ENCODE data around the gene TRIP4. TPM values are rescaled to one million over a fixed set of nuclear protein-coding genes. Genes with fewer than 3 reads are reported as not detected.

TRIP4 gene
- total and polyA plus RNA-seq, 9 of the 15 experiments (the other 6 are each of a cell fraction or from before 2014, with no cell fraction given) = 7.6 to 23.3 (median 16.7) TPM

DNA sequence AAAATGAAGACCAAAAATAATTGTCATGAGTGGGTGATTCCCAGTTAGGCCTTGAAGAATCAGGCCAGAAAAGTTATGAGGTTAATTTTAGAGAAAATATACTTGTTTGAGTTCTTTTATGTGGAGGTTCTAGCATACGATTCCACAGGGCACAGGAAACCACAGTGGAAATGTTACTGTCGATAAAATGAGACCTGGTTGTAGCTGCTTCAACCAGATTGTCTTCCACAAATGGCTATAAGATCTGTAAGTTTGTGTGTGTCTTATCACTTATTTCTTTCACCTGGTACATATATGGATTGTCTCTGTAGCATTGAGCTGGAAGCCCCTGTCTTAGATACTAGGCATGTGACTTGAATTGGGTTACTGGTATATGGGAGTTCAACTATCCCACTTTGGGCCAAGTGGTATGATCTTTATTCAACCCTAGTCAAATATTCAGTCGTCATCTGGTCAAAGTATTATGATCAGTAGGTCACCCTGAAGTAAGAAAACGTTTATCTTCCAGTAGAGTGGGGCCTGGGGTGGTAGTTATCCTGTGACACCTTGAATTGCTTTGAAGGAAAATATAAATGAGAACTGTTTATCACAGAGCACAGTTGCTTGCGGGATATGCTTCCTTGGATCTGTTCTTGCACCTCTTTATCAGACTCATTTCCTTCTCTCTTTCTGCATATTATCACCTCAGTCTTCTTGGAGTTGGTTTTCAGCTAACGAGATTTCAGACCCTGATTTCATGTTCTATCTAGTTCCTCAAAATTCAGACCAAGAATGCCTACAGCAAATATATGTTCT, 51.2 kb downstream of the TRIP4 start (continued):
- TF ChIP-seq, protein P1, sequence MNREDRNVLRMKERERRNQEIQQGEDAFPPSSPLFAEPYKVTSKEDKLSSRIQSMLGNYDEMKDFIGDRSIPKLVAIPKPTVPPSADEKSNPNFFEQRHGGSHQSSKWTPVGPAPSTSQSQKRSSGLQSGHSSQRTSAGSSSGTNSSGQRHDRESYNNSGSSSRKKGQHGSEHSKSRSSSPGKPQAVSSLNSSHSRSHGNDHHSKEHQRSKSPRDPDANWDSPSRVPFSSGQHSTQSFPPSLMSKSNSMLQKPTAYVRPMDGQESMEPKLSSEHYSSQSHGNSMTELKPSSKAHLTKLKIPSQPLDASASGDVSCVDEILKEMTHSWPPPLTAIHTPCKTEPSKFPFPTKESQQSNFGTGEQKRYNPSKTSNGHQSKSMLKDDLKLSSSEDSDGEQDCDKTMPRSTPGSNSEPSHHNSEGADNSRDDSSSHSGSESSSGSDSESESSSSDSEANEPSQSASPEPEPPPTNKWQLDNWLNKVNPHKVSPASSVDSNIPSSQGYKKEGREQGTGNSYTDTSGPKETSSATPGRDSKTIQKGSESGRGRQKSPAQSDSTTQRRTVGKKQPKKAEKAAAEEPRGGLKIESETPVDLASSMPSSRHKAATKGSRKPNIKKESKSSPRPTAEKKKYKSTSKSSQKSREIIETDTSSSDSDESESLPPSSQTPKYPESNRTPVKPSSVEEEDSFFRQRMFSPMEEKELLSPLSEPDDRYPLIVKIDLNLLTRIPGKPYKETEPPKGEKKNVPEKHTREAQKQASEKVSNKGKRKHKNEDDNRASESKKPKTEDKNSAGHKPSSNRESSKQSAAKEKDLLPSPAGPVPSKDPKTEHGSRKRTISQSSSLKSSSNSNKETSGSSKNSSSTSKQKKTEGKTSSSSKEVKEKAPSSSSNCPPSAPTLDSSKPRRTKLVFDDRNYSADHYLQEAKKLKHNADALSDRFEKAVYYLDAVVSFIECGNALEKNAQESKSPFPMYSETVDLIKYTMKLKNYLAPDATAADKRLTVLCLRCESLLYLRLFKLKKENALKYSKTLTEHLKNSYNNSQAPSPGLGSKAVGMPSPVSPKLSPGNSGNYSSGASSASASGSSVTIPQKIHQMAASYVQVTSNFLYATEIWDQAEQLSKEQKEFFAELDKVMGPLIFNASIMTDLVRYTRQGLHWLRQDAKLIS (CRISPR knock-in tag; IDR thresholded peaks at IDR 0.05) = no peak
- TF ChIP-seq, protein P2, sequence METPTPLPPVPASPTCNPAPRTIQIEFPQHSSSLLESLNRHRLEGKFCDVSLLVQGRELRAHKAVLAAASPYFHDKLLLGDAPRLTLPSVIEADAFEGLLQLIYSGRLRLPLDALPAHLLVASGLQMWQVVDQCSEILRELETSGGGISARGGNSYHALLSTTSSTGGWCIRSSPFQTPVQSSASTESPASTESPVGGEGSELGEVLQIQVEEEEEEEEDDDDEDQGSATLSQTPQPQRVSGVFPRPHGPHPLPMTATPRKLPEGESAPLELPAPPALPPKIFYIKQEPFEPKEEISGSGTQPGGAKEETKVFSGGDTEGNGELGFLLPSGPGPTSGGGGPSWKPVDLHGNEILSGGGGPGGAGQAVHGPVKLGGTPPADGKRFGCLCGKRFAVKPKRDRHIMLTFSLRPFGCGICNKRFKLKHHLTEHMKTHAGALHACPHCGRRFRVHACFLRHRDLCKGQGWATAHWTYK (CRISPR knock-in tag; IDR thresholded peaks at IDR 0.05) = peak; percentile 82; the same call in 1 of the 2 replicates
- TF ChIP-seq ZNF668 (CRISPR knock-in tag; IDR thresholded peaks at IDR 0.05) (no peak), PHB (CRISPR knock-in tag; IDR thresholded peaks at IDR 0.05) (no peak), ESRRA (IDR thresholded peaks at IDR 0.05; ENCODE audit: borderline replicate concordance, low read depth) (peak; percentile 87), ZFP36 (IDR thresholded peaks at IDR 0.05; ENCODE audit: low read depth, low read length, partially characterized antibody) (no peak), HDAC2 (IDR thresholded peaks at IDR 0.05) (peak; percentile 98), BRD4 (IDR thresholded peaks at IDR 0.05) (no peak), MEIS2 (IDR thresholded peaks at IDR 0.05; ENCODE audit: partially characterized antibody) (peak; percentile 75), ETV5 (CRISPR knock-in tag; IDR thresholded peaks at IDR 0.05; ENCODE audit: low read depth) (no peak), ZNF785 (CRISPR knock-in tag; IDR thresholded peaks at IDR 0.05) (no peak)
- TF ChIP-seq, protein P3, sequence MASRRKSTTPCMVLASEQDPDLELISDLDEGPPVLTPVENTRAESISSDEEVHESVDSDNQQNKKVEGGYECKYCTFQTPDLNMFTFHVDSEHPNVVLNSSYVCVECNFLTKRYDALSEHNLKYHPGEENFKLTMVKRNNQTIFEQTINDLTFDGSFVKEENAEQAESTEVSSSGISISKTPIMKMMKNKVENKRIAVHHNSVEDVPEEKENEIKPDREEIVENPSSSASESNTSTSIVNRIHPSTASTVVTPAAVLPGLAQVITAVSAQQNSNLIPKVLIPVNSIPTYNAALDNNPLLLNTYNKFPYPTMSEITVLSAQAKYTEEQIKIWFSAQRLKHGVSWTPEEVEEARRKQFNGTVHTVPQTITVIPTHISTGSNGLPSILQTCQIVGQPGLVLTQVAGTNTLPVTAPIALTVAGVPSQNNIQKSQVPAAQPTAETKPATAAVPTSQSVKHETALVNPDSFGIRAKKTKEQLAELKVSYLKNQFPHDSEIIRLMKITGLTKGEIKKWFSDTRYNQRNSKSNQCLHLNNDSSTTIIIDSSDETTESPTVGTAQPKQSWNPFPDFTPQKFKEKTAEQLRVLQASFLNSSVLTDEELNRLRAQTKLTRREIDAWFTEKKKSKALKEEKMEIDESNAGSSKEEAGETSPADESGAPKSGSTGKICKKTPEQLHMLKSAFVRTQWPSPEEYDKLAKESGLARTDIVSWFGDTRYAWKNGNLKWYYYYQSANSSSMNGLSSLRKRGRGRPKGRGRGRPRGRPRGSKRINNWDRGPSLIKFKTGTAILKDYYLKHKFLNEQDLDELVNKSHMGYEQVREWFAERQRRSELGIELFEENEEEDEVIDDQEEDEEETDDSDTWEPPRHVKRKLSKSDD (conservative IDR thresholded peaks at IDR 0.05; ENCODE audit: low read length) = no peak
- TF ChIP-seq, protein P4, sequence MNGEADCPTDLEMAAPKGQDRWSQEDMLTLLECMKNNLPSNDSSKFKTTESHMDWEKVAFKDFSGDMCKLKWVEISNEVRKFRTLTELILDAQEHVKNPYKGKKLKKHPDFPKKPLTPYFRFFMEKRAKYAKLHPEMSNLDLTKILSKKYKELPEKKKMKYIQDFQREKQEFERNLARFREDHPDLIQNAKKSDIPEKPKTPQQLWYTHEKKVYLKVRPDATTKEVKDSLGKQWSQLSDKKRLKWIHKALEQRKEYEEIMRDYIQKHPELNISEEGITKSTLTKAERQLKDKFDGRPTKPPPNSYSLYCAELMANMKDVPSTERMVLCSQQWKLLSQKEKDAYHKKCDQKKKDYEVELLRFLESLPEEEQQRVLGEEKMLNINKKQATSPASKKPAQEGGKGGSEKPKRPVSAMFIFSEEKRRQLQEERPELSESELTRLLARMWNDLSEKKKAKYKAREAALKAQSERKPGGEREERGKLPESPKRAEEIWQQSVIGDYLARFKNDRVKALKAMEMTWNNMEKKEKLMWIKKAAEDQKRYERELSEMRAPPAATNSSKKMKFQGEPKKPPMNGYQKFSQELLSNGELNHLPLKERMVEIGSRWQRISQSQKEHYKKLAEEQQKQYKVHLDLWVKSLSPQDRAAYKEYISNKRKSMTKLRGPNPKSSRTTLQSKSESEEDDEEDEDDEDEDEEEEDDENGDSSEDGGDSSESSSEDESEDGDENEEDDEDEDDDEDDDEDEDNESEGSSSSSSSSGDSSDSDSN (IDR thresholded peaks at IDR 0.05; ENCODE audit: borderline replicate concordance in 1 of 2, low read depth in 2 of 2, low read length in 2 of 2) = no peak
- TF ChIP-seq, protein P5, sequence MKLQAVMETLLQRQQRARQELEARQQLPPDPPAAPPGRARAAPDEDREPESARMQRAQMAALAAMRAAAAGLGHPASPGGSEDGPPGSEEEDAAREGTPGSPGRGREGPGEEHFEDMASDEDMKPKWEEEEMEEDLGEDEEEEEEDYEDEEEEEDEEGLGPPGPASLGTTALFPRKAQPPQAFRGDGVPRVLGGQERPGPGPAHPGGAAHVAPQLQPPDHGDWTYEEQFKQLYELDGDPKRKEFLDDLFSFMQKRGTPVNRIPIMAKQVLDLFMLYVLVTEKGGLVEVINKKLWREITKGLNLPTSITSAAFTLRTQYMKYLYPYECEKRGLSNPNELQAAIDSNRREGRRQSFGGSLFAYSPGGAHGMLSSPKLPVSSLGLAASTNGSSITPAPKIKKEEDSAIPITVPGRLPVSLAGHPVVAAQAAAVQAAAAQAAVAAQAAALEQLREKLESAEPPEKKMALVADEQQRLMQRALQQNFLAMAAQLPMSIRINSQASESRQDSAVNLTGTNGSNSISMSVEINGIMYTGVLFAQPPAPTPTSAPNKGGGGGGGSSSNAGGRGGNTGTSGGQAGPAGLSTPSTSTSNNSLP (IDR thresholded peaks at IDR 0.05; ENCODE audit: borderline replicate concordance, low read depth, low read length) = 0 out of 2 replicates have a peak, but pooled peaks have one; percentile 56

All from K562 (cell line).